GDM1 (cell line): ENCODE data around the gene MORC1.
"Not testable (repeated sequence)": the region's sequence is repeated elsewhere in the genome, so short reads cannot be mapped to it uniquely, and the experiment has no call there.

Experiments
- DNase-seq: peaks from one replicate; lab custom pipeline; 2025; lab: John Stamatoyannopoulos, UW

MORC1 gene

GRCh38 chr3:109098079-109098644 lies 19.8 kb downstream of the MORC1 start:
- no peak for DNase-seq

- DNase-seq: no peak
Observed at GRCh38 chr3:109095166-109095565, 22.8 kb downstream of the MORC1 start.

- no peak for DNase-seq
Observed at GRCh38 chr3:109093561-109093960, 24.4 kb downstream of the MORC1 start.

- no peak for DNase-seq
Observed at GRCh38 chr3:109091846-109092245, 26.1 kb downstream of the MORC1 start.

- no peak for DNase-seq
Observed at GRCh38 chr3:109089265-109089664, 28.7 kb downstream of the MORC1 start.

- no peak for DNase-seq
Observed at GRCh38 chr3:109081746-109082510, 36.0 kb downstream of the MORC1 start.

GRCh38 chr3:109080090-109080489 lies 37.8 kb downstream of the MORC1 start:
- not testable (repeated sequence) for DNase-seq

GRCh38 chr3:109073116-109073515 lies 44.8 kb downstream of the MORC1 start:
- DNase-seq: no peak

GRCh38 chr3:109072194-109072593 lies 45.7 kb downstream of the MORC1 start:
- no peak for DNase-seq

GRCh38 chr3:109071350-109072142 lies 46.4 kb downstream of the MORC1 start:
- DNase-seq: no peak

GRCh38 chr3:109070211-109070610 lies 47.7 kb downstream of the MORC1 start:
- no peak for DNase-seq

GRCh38 chr3:109066864-109067263 lies 51.1 kb downstream of the MORC1 start:
- DNase-seq: no peak

GRCh38 chr3:109059264-109059663 lies 58.7 kb downstream of the MORC1 start:
- no peak for DNase-seq

- no peak for DNase-seq
Observed at GRCh38 chr3:109057616-109058015, 60.3 kb downstream of the MORC1 start.

- no peak for DNase-seq
Observed at GRCh38 chr3:109057056-109057455, 60.9 kb downstream of the MORC1 start.

- no peak for DNase-seq
Observed at GRCh38 chr3:109050591-109051167, 67.3 kb downstream of the MORC1 start.

- DNase-seq: no peak
Observed at GRCh38 chr3:109047366-109047765, 70.6 kb downstream of the MORC1 start.

- no peak for DNase-seq
Observed at GRCh38 chr3:109045271-109046040, 72.5 kb downstream of the MORC1 start.

- no peak for DNase-seq
Observed at GRCh38 chr3:109035082-109035481, 82.9 kb downstream of the MORC1 start.

- DNase-seq: no peak
Observed at GRCh38 chr3:109033000-109033660, 84.8 kb downstream of the MORC1 start.

- no peak for DNase-seq
Observed at GRCh38 chr3:109028753-109029152, 89.2 kb downstream of the MORC1 start.
